DOHH2 (cell line): ENCODE results near the gene TNN.

Experiments
- H3F3A ChIP-seq: fragments of 200-600 bp; sonication (generic), shearing (Covaris generic); 2 replicates; pipeline ENCODE4 v1.6.0; 2016; ENCODE audit warnings: antibody characterized with exemption, mild to moderate bottlenecking; ENCODE audit not compliant: control insufficient read depth, insufficient read depth
- H3K27ac ChIP-seq: fragments of 200-600 bp; sonication (generic); 2 replicates; pipeline ENCODE4 v1.5.1; 2014; ENCODE audit warnings: low read depth, mild to moderate bottlenecking, low read length, moderate library complexity
- H3K27me3 ChIP-seq: fragments of 200-600 bp; sonication (generic); 2 replicates; pipeline ENCODE4 v1.6.1; 2014; ENCODE audit warnings: mild to moderate bottlenecking, low read length, mixed read lengths; ENCODE audit not compliant: control insufficient read depth
- H3K36me3 ChIP-seq: fragments of 200-600 bp; sonication (generic); 2 replicates; pipeline ENCODE4 v1.6.1; 2014; ENCODE audit warnings: mild to moderate bottlenecking, low read length, moderate library complexity, mixed read lengths; ENCODE audit not compliant: control insufficient read depth
- H3K4me1 ChIP-seq: fragments of 200-600 bp; sonication (generic); 2 replicates; pipeline ENCODE4 v1.6.1; 2014; ENCODE audit warnings: mild to moderate bottlenecking, low read length, mixed read lengths; ENCODE audit not compliant: control insufficient read depth
- H3K4me2 ChIP-seq: fragments of 200-600 bp; sonication (generic); 2 replicates; pipeline ENCODE4 v1.6.0; 2014; ENCODE audit warnings: mild to moderate bottlenecking, low read length, moderate library complexity
- H3K4me3 ChIP-seq: fragments of 200-600 bp; sonication (generic); 2 replicates; pipeline ENCODE4 v1.5.1; 2014; ENCODE audit warnings: mild to moderate bottlenecking, low read length, mixed read lengths
- H3K79me2 ChIP-seq: fragments of 200-600 bp; sonication (generic); 2 replicates; pipeline ENCODE4 v1.6.1; 2014; ENCODE audit warnings: mild to moderate bottlenecking, low read length, mixed read lengths; ENCODE audit not compliant: control insufficient read depth
- H3K9me2 ChIP-seq: fragments of 200-600 bp; sonication (generic); replicated peaks from 2 replicates; pipeline ENCODE4 v1.6.1; 2014; ENCODE audit warnings: mild to moderate bottlenecking, low read length, mixed read lengths; ENCODE audit not compliant: control insufficient read depth
- H3K9me3 ChIP-seq: fragments of 200-600 bp; sonication (generic); 2 replicates; pipeline ENCODE4 v1.6.1; 2014; ENCODE audit warnings: antibody characterized with exemption, low read length, mixed read lengths; ENCODE audit not compliant: control insufficient read depth, insufficient read depth
- H4K20me1 ChIP-seq: fragments of 200-600 bp; sonication (generic); 2 replicates; pipeline ENCODE4 v1.6.0; 2014; ENCODE audit warnings: low read depth, mild to moderate bottlenecking, antibody characterized with exemption, low read length, moderate library complexity; ENCODE audit not compliant: control insufficient read depth, insufficient read depth
- EZH2phosphoT487 ChIP-seq: fragments of 200-600 bp; sonication (generic); IDR thresholded peaks from 2 replicates; pipeline ENCODE4 v1.6.1; 2017; ENCODE audit warnings: borderline replicate concordance, mild to moderate bottlenecking, antibody characterized with exemption, low read length, moderate library complexity, mixed read lengths
- TF ChIP-seq, protein P1 (sequence below): fragments of 200-600 bp; sonication (generic); IDR thresholded peaks from one replicate; pipeline ENCODE4 v1.5.1; 2014; ENCODE audit warnings: antibody characterized with exemption, mild to moderate bottlenecking, low read depth, low read length; ENCODE audit not compliant: poor library complexity, severe bottlenecking

Gene TNN

DNA sequence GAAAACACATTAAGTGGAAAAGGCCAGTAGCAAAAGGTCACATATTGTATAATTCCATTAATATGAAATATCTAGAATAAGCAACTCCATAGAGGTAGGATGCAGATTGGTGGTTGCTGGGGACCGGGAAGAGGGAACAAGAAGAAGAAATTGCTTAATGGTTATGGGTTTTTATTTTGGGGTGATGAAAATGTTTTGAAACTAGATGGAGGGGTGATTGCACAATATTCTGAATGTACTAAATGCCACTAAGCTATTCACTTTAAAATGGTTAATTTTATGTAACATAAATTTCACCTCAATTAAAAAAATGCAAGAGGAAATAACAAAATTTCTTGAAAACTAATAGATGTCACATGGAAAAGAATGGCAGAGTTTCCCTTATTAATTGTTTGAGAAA is 118.3 kb downstream of the TNN start:
- peaks cover 100% of the 10 kb centered on the region for H3K79me2 ChIP-seq
- H4K20me1 ChIP-seq: peaks cover 24% of the 10 kb centered on the region; the same call in 1 of the 2 replicates
- peaks cover 8% of the 10 kb centered on the region for H3F3A ChIP-seq

DNA sequence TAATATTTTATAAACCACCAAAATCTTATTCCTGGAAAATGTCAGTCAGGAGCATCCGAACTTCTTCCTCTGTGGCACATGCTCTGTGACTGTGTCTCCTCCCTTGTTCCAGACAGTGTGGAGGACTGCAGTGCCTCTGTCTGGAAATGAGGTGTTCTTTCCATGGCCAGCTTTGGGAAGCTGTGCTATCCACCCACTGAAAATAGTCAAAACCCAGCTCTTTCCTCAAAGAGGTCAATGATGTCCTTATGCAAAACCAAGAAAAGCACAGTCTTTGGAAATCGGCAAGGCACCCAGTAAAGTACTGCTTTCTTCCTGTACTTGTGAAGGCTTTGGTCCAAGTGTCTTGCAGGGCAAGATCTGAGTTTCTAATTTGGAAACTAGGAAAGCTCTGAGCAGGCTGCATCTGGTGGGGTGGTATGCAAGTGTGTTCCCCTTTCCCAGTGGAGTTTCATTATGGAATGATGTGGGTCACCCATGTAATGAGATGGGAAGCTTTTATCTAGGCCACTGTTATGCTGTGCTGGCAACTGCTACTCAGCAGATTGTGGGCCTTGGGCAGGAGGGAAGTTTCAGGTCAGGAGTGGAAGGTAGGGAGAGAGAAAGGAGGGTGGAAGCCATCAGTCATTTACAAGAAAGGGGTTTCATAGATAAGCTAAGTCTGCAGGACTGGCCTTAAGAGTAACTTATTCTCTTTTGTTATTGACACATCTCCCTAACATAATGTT is 119.0 kb downstream of the TNN start:
- no peak for TF ChIP-seq EZH2phosphoT487
- TF ChIP-seq, protein P1, sequence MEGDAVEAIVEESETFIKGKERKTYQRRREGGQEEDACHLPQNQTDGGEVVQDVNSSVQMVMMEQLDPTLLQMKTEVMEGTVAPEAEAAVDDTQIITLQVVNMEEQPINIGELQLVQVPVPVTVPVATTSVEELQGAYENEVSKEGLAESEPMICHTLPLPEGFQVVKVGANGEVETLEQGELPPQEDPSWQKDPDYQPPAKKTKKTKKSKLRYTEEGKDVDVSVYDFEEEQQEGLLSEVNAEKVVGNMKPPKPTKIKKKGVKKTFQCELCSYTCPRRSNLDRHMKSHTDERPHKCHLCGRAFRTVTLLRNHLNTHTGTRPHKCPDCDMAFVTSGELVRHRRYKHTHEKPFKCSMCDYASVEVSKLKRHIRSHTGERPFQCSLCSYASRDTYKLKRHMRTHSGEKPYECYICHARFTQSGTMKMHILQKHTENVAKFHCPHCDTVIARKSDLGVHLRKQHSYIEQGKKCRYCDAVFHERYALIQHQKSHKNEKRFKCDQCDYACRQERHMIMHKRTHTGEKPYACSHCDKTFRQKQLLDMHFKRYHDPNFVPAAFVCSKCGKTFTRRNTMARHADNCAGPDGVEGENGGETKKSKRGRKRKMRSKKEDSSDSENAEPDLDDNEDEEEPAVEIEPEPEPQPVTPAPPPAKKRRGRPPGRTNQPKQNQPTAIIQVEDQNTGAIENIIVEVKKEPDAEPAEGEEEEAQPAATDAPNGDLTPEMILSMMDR: no peak
- Histone ChIP-seq H3K4me1 (peaks cover 80% of the 10 kb centered on the region), H3K4me3 (peak overlapping the region; percentile 17), H3K4me2 (peak overlapping the region; percentile 90), H3K9me2 (no peaks in the 10 kb centered on the region), H4K20me1 (peaks cover 20% of the 10 kb centered on the region; the same call in 1 of the 2 replicates), H3K9me3 (no peaks in the 10 kb centered on the region), H3K27ac (no peak overlapping the region), H3K36me3 (peaks cover 98% of the 10 kb centered on the region), H3K27me3 (no peaks in the 10 kb centered on the region), H3K79me2 (peaks cover 100% of the 10 kb centered on the region), H3F3A (peaks cover 8% of the 10 kb centered on the region)

More for the DNA sequence above, 118.3 kb downstream of the TNN start:
- TF ChIP-seq, protein P1: no peak
- no peak for TF ChIP-seq EZH2phosphoT487
- Histone ChIP-seq H3K9me2 (no peaks in the 10 kb centered on the region), H3K27me3 (no peaks in the 10 kb centered on the region), H3K4me2 (0 out of 2 replicates have a peak overlapping the region, but pooled peaks have one; percentile 7), H3K36me3 (peaks cover 98% of the 10 kb centered on the region), H3K4me1 (peaks cover 84% of the 10 kb centered on the region), H3K4me3 (no peak overlapping the region), H3K27ac (no peak overlapping the region), H3K9me3 (no peaks in the 10 kb centered on the region)

DNA sequence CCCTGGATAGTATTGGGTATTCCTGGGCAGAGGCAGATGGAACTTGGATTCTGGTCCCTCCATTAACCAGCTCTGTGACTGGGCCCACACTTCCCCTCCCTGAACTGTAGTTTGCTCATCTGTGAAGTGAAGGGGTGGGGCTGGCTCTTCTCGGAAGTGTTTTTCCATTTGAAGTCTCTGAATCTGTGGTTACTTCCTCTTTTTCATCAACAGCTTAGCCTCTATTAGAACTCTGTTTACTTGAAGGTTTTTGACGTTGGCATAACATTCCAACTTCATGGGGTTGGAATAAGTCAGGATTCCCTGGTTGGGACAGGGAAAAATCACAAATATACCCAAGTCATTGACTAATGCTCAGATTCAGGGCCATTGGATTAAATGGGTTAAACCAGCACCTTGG is 121.3 kb downstream of the TNN start:
- TF ChIP-seq EZH2phosphoT487: no peak
- TF ChIP-seq, protein P1: no peak
- Histone ChIP-seq H3K4me1 (peaks cover 77% of the 10 kb centered on the region), H3K4me2 (peak overlapping the region; percentile 90)

More for the DNA sequence above, 121.3 kb downstream of the TNN start:
- peak overlapping the region; percentile 83 for H3K27ac ChIP-seq
- H4K20me1 ChIP-seq: peaks cover 14% of the 10 kb centered on the region; the same call in 1 of the 2 replicates
- H3K79me2 ChIP-seq: peaks cover 86% of the 10 kb centered on the region
- peaks cover 8% of the 10 kb centered on the region for H3F3A ChIP-seq
- H3K9me2 ChIP-seq: no peaks in the 10 kb centered on the region
- no peaks in the 10 kb centered on the region for H3K9me3 ChIP-seq
- peaks cover 82% of the 10 kb centered on the region for H3K36me3 ChIP-seq
- no peaks in the 10 kb centered on the region for H3K27me3 ChIP-seq
- H3K4me3 ChIP-seq: peak overlapping the region; percentile 76
